ENCODE data around the gene MTHFSD.

Gene MTHFSD

DNA sequence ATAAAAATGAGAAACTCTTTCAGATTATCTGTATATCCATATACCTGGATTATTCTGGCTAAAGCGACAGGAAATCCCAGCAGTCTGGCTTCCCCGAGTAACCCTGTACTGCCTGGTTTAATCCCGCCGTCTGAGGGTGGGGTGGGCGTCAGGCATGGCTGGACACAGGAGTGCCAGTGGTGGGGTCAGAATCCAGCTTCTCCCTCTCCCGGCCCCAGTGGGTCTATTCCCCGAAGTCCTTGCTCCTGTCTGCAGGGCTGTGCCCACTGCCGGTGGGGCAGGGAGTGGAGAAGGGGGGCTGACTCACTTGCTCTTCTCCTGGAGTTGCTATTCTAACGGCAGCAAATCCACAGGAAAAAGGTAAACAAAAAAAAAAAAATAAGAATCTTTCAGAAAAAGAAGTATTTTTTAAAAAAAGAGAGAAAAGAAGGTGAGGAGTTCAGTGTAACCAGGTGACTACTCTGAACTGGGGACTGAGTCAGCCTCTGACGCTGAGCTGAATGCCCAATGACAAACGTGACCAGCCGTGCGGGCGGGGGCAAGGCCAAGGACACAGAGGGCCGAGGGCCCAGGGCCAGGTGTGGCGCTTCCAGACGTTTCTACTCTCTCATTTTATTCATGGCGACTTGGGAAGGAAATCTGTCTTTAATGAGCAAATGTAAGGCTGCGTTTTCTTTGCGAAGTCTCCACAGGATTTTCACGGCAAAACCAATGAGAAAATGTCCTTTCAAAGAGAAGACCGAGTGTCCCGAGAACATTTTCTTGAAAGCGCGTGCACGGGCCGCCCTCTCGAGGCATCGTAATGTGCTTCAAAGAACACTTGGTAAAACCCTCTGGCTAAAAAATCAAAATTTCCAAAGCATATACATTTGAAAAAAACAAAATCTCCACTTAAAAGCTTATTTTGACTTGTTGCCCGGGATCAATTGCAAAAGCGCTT is 24.5 kb downstream of the MTHFSD start:
- TF ChIP-seq, protein P1, sequence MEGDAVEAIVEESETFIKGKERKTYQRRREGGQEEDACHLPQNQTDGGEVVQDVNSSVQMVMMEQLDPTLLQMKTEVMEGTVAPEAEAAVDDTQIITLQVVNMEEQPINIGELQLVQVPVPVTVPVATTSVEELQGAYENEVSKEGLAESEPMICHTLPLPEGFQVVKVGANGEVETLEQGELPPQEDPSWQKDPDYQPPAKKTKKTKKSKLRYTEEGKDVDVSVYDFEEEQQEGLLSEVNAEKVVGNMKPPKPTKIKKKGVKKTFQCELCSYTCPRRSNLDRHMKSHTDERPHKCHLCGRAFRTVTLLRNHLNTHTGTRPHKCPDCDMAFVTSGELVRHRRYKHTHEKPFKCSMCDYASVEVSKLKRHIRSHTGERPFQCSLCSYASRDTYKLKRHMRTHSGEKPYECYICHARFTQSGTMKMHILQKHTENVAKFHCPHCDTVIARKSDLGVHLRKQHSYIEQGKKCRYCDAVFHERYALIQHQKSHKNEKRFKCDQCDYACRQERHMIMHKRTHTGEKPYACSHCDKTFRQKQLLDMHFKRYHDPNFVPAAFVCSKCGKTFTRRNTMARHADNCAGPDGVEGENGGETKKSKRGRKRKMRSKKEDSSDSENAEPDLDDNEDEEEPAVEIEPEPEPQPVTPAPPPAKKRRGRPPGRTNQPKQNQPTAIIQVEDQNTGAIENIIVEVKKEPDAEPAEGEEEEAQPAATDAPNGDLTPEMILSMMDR (IDR thresholded peaks at IDR 0.05; ENCODE audit: low read depth, low read length) = no peak

DNA sequence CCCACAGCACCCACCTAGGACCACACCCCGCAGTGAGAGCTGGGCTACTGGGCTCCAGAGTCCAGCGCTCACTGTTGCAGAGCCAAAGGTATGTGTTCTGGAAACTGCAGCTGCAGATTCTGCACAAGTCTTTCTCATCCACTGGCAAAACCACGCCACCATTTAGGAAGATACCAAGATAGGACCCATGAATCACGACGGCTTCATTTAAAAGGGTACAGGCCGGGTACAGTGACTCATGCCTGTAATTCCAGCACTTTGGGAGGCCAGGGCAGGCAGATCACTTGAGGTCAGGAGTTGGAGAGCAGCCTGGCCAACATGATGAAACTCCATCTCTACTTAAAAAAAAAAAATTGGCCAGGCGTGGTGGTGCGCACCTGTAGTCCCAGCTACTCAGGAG is 25.9 kb downstream of the MTHFSD start:
- TF ChIP-seq, protein P1 (IDR thresholded peaks at IDR 0.05; ENCODE audit: low read depth, low read length) = no peak
- H3K4me3 ChIP-seq (ENCODE audit: low read depth, low read length) = no peak overlapping the region

More for the DNA sequence above, 24.5 kb downstream of the MTHFSD start:
- H3K4me3 ChIP-seq (ENCODE audit: low read depth, low read length) = no peak overlapping the region

DNA sequence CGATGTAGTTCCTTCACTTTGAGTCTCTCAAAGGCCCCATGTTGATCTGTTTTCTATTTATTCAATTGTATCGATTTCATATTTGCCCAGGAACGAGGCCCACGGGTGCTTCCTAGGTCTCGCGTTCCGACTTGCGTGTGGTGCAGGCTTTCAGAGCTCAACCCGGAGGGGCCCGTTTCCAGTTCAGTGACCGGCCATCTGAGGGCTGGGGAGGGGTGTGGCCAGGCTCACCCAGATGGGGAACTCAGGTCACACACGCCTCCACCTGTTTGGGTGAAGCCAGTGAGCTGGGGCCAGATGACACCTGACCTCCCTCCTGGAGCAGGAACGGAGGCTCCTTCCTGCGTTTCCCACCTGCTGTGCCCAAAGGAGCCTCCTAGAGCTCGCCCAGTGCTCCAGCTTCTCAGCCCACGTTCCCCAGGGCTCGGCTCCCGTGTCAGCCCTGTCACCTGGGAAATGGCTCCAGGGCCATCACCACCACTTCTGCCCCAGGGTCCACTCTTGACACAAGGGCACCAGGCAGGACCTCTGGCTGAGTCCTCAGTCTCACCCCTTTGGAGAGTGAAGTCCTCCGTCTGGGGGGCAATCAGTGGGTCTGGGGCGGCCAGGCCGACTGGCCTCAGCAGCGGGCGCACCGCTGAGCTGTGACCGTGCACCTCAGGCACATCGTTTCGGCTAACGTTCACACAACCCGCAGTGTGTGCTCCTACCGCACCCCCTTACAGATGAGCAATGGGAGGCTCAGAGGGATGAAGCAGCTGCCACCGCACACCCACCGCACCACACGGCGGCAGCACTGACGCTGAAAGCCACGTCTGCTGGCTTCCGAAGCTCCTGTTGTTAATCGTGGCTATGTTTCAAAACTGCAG is 26.7 kb downstream of the MTHFSD start:
- no peak overlapping the region for H3K4me3 ChIP-seq (ENCODE audit: low read depth, low read length)
- TF ChIP-seq, protein P1 (IDR thresholded peaks at IDR 0.05; ENCODE audit: low read depth, low read length) = no peak

DNA sequence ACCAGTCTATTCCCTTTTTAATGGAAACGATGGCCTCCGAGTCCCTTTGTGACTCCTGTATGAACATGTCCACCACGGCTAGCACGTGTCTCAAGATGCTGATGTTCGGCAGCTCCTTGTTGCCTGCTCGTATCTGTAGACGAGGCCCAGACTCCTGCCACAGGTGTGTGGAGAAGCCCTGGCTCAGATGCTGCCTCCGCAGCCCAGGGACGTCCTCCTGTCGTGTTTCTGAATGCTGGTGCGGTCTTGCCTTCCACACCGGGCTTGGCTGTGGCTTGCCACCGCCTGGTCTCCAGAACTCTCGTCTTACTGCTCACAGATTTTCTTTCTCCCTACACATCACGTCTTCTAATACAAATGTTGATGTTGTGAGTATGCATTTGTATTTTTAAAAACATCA is 27.7 kb downstream of the MTHFSD start:
- TF ChIP-seq, protein P1 (IDR thresholded peaks at IDR 0.05; ENCODE audit: low read depth, low read length) = no peak
- no peak overlapping the region for H3K4me3 ChIP-seq (ENCODE audit: low read depth, low read length)

DNA sequence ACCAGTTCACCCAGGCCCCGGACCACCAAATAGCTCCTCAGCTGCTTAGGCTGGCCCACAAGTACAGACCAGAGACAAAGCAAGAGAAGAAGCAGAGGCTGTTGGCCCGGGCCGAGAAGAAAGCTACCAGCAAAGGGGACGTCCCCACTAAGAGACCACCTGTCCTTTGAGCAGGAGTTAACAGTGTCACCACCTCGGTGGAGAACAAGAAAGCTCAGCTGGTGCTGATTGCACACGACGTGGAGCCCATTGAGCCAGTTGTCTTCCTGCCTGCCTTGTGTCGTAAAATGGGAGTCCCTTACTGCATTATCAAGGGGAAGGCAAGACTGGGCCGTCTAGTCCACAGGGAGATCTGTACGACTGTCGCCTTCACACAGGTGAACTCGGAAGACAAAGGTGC is 29.3 kb downstream of the MTHFSD start:
- no peak overlapping the region for H3K4me3 ChIP-seq (ENCODE audit: low read depth, low read length)
- TF ChIP-seq, protein P1 (IDR thresholded peaks at IDR 0.05; ENCODE audit: low read depth, low read length) = no peak

DNA sequence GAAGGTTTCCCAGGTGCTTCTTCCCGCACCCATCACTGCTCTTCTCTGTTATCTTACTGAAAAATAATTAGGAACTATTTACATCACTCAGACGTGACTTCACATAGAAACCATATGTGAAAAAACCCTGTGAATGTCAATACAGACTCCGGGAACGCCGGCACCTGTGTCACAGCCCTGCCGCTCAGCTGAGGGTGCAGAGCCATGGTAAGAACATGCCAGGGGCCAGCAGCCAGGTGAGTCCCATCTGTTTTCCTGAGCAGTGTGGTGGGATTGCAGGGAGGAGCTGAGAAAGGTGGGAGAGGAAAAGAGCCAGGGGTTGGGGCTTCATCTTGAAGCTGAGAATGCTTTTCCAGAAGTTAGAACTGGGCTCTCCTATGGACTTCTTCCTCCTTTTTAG is 31.0 kb downstream of the MTHFSD start:
- H3K4me3 ChIP-seq (ENCODE audit: low read depth, low read length) = no peak overlapping the region
- TF ChIP-seq, protein P1 (IDR thresholded peaks at IDR 0.05; ENCODE audit: low read depth, low read length) = no peak

All from WI38 (cell line).